K562 (cell line): Measurements from ENCODE around the gene AADAC. TPM values are rescaled to one million over a fixed set of nuclear protein-coding genes. Genes with fewer than 3 reads are reported as not detected.

Experiments
- CREB1 ChIP-seq, 2 experiments: sonication (generic) in 1 of 2; formaldehyde crosslinking in 1 of 2; IDR thresholded peaks; 2 replicates each; pipeline versions ENCODE4 v1.6.1 to v1.8.0; 2012 to 2022; ENCODE audit warnings: inconsistent platforms in 1 of 2, mild to moderate bottlenecking in 1 of 2, missing genetic modification reagents in 1 of 2, moderate library complexity in 1 of 2
- FIP1L1 ChIP-seq: fragments of 200-400 bp; formaldehyde crosslinking; IDR thresholded peaks from 2 replicates; pipeline ENCODE4 v1.6.1; 2018; ENCODE audit warnings: mild to moderate bottlenecking, low read depth, low read length; ENCODE audit not compliant: poor library complexity, severe bottlenecking
- HNRNPLL ChIP-seq: fragments of 200-400 bp; formaldehyde crosslinking; IDR thresholded peaks from 2 replicates; pipeline ENCODE4 v1.6.1; 2017; ENCODE audit warnings: low read length, low read depth, mild to moderate bottlenecking; ENCODE audit not compliant: poor library complexity, severe bottlenecking
- ILK ChIP-seq: fragments of 450-650 bp; IDR thresholded peaks from 2 replicates; pipeline ENCODE4 v1.6.1; 2016; ENCODE audit warnings: missing genetic modification characterization, low read depth, mild to moderate bottlenecking, missing compliant biosample characterization, moderate library complexity, borderline replicate concordance
- JUN ChIP-seq, 2 experiments: sonication (generic) in 1 of 2; formaldehyde crosslinking in 1 of 2; IDR thresholded peaks; 2 replicates each; pipeline versions ENCODE4 v1.6.1 to v1.8.0; 2012 to 2022; ENCODE audit warnings: borderline replicate concordance in 2 of 2, mild to moderate bottlenecking in 2 of 2, improper control_type of control experiment in 1 of 2, low read depth in 1 of 2, low read length in 1 of 2, missing genetic modification reagents in 1 of 2
- JUND ChIP-seq, 2 experiments: IDR thresholded peaks; 2 replicates in 1 of 2; 3 replicates in 1 of 2; pipeline ENCODE4 v1.6.1; 2011; ENCODE audit warnings: borderline replicate concordance in 2 of 2, low read depth in 2 of 2, low read length in 2 of 2, improper control_type of control experiment in 1 of 2, missing biosample characterization in 1 of 2, missing genetic modification characterization in 1 of 2, missing genetic modification reagents in 1 of 2
- KAT8 ChIP-seq: fragments of 450-650 bp; IDR thresholded peaks from 2 replicates; pipeline ENCODE4 v1.6.1; 2016; ENCODE audit warnings: low read depth, mild to moderate bottlenecking
- KDM1A ChIP-seq, 2 experiments: fragments of 450-650 bp; IDR thresholded peaks; 2 replicates each; pipeline ENCODE4 v1.6.1; 2016; ENCODE audit warnings: mild to moderate bottlenecking in 2 of 2
- LCOR ChIP-seq: sonication (generic); formaldehyde crosslinking; IDR thresholded peaks from 2 replicates; pipeline ENCODE4 v1.8.0; 2022; ENCODE audit warnings: mild to moderate bottlenecking, missing genetic modification reagents
- MCM7 ChIP-seq, 2 experiments: fragments of 450-650 bp; IDR thresholded peaks; 2 replicates each; pipeline ENCODE4 v1.6.1; 2016 to 2018
- NFRKB ChIP-seq: fragments of 450-650 bp; IDR thresholded peaks from 2 replicates; pipeline ENCODE4 v1.6.1; 2016; ENCODE audit warnings: low read depth
- NR4A1 ChIP-seq, 2 experiments: fragments of 250-450 bp in 1 of 2; fragments of 450-650 bp in 1 of 2; sonication (Bioruptor Pico) in 1 of 2; IDR thresholded peaks; 2 replicates each; pipeline versions ENCODE4 v1.4.0 to v1.6.1; 2016 to 2020; ENCODE audit warnings: mild to moderate bottlenecking in 2 of 2, missing compliant biosample characterization in 1 of 2, missing genetic modification characterization in 1 of 2, moderate library complexity in 1 of 2
- PRDM10 ChIP-seq: fragments of 450-650 bp; IDR thresholded peaks from 2 replicates; pipeline ENCODE4 v1.6.1; 2018; ENCODE audit not compliant: partially characterized antibody
- RBM17 ChIP-seq: fragments of 200-400 bp; formaldehyde crosslinking; IDR thresholded peaks from 2 replicates; pipeline ENCODE4 v1.6.1; 2017; ENCODE audit warnings: low read depth, mild to moderate bottlenecking, low read length, borderline replicate concordance
- RFX1 ChIP-seq: fragments of 450-650 bp; IDR thresholded peaks from 2 replicates; pipeline ENCODE4 v1.6.1; 2016; ENCODE audit warnings: mild to moderate bottlenecking, moderate library complexity
- TBL1XR1 ChIP-seq, 2 experiments: IDR thresholded peaks; 2 replicates each; pipeline ENCODE4 v1.6.1; 2012; ENCODE audit warnings: improper control_type of control experiment in 2 of 2, low read length in 2 of 2, mild to moderate bottlenecking in 1 of 2
- TCF7L2 ChIP-seq: fragments of 150-350 bp; IDR thresholded peaks from 2 replicates; pipeline ENCODE4 v1.6.1; 2016; ENCODE audit warnings: low read depth, mild to moderate bottlenecking, low read length, moderate library complexity
- ZBTB33 ChIP-seq: sonication (generic); formaldehyde crosslinking; IDR thresholded peaks from 2 replicates; pipeline ENCODE4 v1.8.1; 2023; ENCODE audit warnings: mild to moderate bottlenecking, missing genetic modification reagents
- ZNF217 ChIP-seq: sonication (generic); formaldehyde crosslinking; IDR thresholded peaks from 2 replicates; pipeline ENCODE4 v1.8.0; 2022; ENCODE audit warnings: mild to moderate bottlenecking, missing genetic modification reagents
- ZNF408 ChIP-seq: fragments of 250-450 bp; sonication (Bioruptor Pico); IDR thresholded peaks from 2 replicates; pipeline ENCODE4 v1.4.0; 2020; ENCODE audit warnings: low read depth, mild to moderate bottlenecking, moderate library complexity
- ZNF586 ChIP-seq: fragments of 450-650 bp; formaldehyde crosslinking; conservative IDR thresholded peaks from 2 replicates; pipeline ENCODE4 v1.4.0; 2020; ENCODE audit warnings: mild to moderate bottlenecking, moderate library complexity
- polyA plus RNA-seq, 8 experiments: library from polyadenylated mRNA; depleted of rRNA in 4 of 8; stranded (reverse) in 5 of 8; unstranded in 3 of 8; fragments of >200 nt; fragmentation: Nextera tagmentation in 2 of 8; fragmentation: Illumina TruSeq in 1 of 8; extraction: Ambion mirVana in 2 of 8; extraction: Trizol in 1 of 8; gene quantifications; 2 replicates each; pipeline versions ENCODE4 v1.2.1 to v1.2.3, GENCODE V29; 2011 to 2014; ENCODE audit warnings: inconsistent platforms in 1 of 8, missing spikeins in 1 of 8
- total RNA-seq, 7 experiments: library from RNA; depleted of rRNA in 6 of 7; stranded (reverse); fragments of >200 nt in 6 of 7; fragmentation: Illumina TruSeq in 2 of 7; extraction: Trizol in 2 of 7; gene quantifications; 2 replicates each; pipeline versions ENCODE4 v1.2.1 to v1.2.3, GENCODE V29; 2011 to 2021; ENCODE audit warnings: low replicate concordance in 1 of 7

Gene AADAC
- total and polyA plus RNA-seq, 9 of the 15 experiments (the other 6 are each of a cell fraction or from before 2014, with no cell fraction given): 0.47 TPM; not detected in 8

- TF ChIP-seq HNRNPLL: no peak
- TF ChIP-seq PRDM10: peak; percentile 81
- TF ChIP-seq ZNF408: no peak
- TF ChIP-seq RBM17: no peak
- no peak for TF ChIP-seq NR4A1 (CRISPR knock-in tag; IDR thresholded peaks at IDR 0.05)
- TF ChIP-seq NR4A1 (tag; IDR thresholded peaks at IDR 0.05): no peak
- 0 out of 4 replicates have a peak, but pooled peaks of 1 of the 2 experiments have one; percentile 20 for TF ChIP-seq KDM1A (IDR thresholded peaks at IDR 0.05)
- no peak for TF ChIP-seq MCM7 (IDR thresholded peaks at IDR 0.05)
- TF ChIP-seq ZNF217 (CRISPR knock-in tag): no peak
- 0 out of 2 replicates have a peak, but pooled peaks have one; percentile 16 for TF ChIP-seq TCF7L2
- TF ChIP-seq RFX1: no peak; the same call in none of the 2 replicates
- TF ChIP-seq ILK (tag): no peak
- TF ChIP-seq KAT8: no peak
- no peak for TF ChIP-seq JUN (IDR thresholded peaks at IDR 0.05; ENCODE audit: borderline replicate concordance, low read depth, low read length)
- no peak for TF ChIP-seq JUN (CRISPR knock-in tag; IDR thresholded peaks at IDR 0.05; ENCODE audit: borderline replicate concordance)
- no peak for TF ChIP-seq ZNF586
- TF ChIP-seq TBL1XR1 (IDR thresholded peaks at IDR 0.05; ENCODE audit: low read length in 2 of 2): no peak
- TF ChIP-seq NFRKB: no peak
- TF ChIP-seq FIP1L1: no peak
- no peak for TF ChIP-seq LCOR (CRISPR knock-in tag)
- no peak for TF ChIP-seq ZBTB33 (CRISPR knock-in tag)
- TF ChIP-seq CREB1 (IDR thresholded peaks at IDR 0.05): no peak; the same call in 1 of the 2 replicates
- no peak for TF ChIP-seq CREB1 (CRISPR knock-in tag; IDR thresholded peaks at IDR 0.05)
- peak; percentile 79; the same call in 1 of the 2 replicates for TF ChIP-seq JUND (IDR thresholded peaks at IDR 0.05; ENCODE audit: borderline replicate concordance, low read depth, low read length)
- peak; percentile 73; the same call in 2 of the 3 replicates for TF ChIP-seq JUND (tag; IDR thresholded peaks at IDR 0.05; ENCODE audit: borderline replicate concordance, low read depth, low read length)
Observed at GRCh38 chr3:151871639-151872468, 57.9 kb downstream of the AADAC start (continued).
